GM19452 (cell line): ENCODE results near the gene BCAS1.

Source experiments
- ATAC-seq: cut with Tn5 transposase; IDR thresholded peaks from one replicate; pipeline ENCODE4 v1.9.1; 2021; ENCODE audit not compliant: unreplicated experiment

The BCAS1 gene

GRCh38 chr20:54078296-54078984, 8.0 kb upstream of the BCAS1 start:
- ATAC-seq, result peak; percentile 79

GRCh38 chr20:54076259-54076658, 5.9 kb upstream of the BCAS1 start:
- ATAC-seq, result no peak

GRCh38 chr20:54075322-54075721, 4.9 kb upstream of the BCAS1 start:
- ATAC-seq, result no peak

GRCh38 chr20:54074511-54074910, 4.1 kb upstream of the BCAS1 start:
- no peak for ATAC-seq

- ATAC-seq, result no peak
Measured at GRCh38 chr20:54073288-54073687, 2.9 kb upstream of the BCAS1 start.

- ATAC-seq, result no peak
Measured at GRCh38 chr20:54069501-54069971, 858 bp downstream of the BCAS1 start.

- no peak for ATAC-seq
Measured at GRCh38 chr20:54068966-54069365, 1.4 kb downstream of the BCAS1 start.

- ATAC-seq, result no peak
Measured at GRCh38 chr20:54068495-54068894, 1.9 kb downstream of the BCAS1 start.

- ATAC-seq, result peak; percentile 75
Measured at GRCh38 chr20:54067606-54068174, 2.7 kb downstream of the BCAS1 start.

GRCh38 chr20:54065601-54066038, 4.8 kb downstream of the BCAS1 start:
- ATAC-seq, result no peak

GRCh38 chr20:54064939-54065338, 5.5 kb downstream of the BCAS1 start:
- no peak for ATAC-seq

GRCh38 chr20:54063992-54064676, 6.3 kb downstream of the BCAS1 start:
- no peak for ATAC-seq

- ATAC-seq, result no peak
Measured at GRCh38 chr20:54063580-54063979, 6.8 kb downstream of the BCAS1 start.

- ATAC-seq, result no peak
Measured at GRCh38 chr20:54062812-54063280, 7.5 kb downstream of the BCAS1 start.

GRCh38 chr20:54061101-54061881, 9.1 kb downstream of the BCAS1 start:
- no peak for ATAC-seq

GRCh38 chr20:54059691-54060364, 10.6 kb downstream of the BCAS1 start:
- ATAC-seq, result no peak

GRCh38 chr20:54058420-54059139, 11.8 kb downstream of the BCAS1 start:
- peak; percentile 54 for ATAC-seq

- no peak for ATAC-seq
Measured at GRCh38 chr20:54056762-54057639, 13.4 kb downstream of the BCAS1 start.

- no peak for ATAC-seq
Measured at GRCh38 chr20:54054516-54054915, 15.9 kb downstream of the BCAS1 start.
